Measurements from ENCODE around the gene CRTC3. TPM values are rescaled to one million over a fixed set of nuclear protein-coding genes. Genes with fewer than 3 reads are reported as not detected.

The CRTC3 gene
- total and polyA plus RNA-seq, 4 donors = 5.1 to 16.8 (median 7.6) TPM

DNA sequence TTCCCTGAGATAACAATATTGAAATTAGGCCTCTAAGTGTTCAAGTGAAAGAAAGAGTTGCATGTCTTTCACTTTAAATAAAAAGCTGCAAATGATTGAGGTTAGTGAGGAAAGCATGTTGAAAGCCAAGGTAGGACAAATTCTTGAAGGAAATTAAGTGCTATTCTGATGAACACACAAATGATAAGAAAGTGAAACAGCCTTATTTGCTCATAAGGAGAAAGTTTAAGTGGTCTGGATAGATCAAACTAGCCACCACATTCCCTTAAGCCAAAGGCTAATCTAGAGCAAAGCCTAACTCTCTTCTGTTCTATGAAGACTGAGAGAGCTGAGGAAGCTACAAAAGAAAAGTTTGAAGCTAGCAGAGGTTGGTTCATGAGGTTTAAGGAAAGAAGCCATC, 36.1 kb downstream of the CRTC3 start:
- TF ChIP-seq, protein P1, sequence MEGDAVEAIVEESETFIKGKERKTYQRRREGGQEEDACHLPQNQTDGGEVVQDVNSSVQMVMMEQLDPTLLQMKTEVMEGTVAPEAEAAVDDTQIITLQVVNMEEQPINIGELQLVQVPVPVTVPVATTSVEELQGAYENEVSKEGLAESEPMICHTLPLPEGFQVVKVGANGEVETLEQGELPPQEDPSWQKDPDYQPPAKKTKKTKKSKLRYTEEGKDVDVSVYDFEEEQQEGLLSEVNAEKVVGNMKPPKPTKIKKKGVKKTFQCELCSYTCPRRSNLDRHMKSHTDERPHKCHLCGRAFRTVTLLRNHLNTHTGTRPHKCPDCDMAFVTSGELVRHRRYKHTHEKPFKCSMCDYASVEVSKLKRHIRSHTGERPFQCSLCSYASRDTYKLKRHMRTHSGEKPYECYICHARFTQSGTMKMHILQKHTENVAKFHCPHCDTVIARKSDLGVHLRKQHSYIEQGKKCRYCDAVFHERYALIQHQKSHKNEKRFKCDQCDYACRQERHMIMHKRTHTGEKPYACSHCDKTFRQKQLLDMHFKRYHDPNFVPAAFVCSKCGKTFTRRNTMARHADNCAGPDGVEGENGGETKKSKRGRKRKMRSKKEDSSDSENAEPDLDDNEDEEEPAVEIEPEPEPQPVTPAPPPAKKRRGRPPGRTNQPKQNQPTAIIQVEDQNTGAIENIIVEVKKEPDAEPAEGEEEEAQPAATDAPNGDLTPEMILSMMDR (IDR thresholded peaks at IDR 0.05; ENCODE audit: low read depth, low read length, missing input control) = no peak
- TF ChIP-seq RAD21 (IDR thresholded peaks at IDR 0.05) (no peak), JUND (IDR thresholded peaks at IDR 0.05) (no peak), FOXA1 (IDR thresholded peaks at IDR 0.05) (no peak), TAF1 (conservative IDR thresholded peaks at IDR 0.05) (no peak), NR2F2 (IDR thresholded peaks at IDR 0.05) (no peak), RXRA (IDR thresholded peaks at IDR 0.05) (no peak), GABPA (IDR thresholded peaks at IDR 0.05 in 1 of 2, conservative IDR thresholded peaks at IDR 0.05 in 1 of 2) (no peak), EGR1 (IDR thresholded peaks at IDR 0.05; ENCODE audit: low read depth in 2 of 2) (no peak), HNF4A (conservative IDR thresholded peaks at IDR 0.05) (no peak), HNF4G (IDR thresholded peaks at IDR 0.05) (no peak), SP1 (IDR thresholded peaks at IDR 0.05) (no peak)
- TF ChIP-seq, protein P2, sequence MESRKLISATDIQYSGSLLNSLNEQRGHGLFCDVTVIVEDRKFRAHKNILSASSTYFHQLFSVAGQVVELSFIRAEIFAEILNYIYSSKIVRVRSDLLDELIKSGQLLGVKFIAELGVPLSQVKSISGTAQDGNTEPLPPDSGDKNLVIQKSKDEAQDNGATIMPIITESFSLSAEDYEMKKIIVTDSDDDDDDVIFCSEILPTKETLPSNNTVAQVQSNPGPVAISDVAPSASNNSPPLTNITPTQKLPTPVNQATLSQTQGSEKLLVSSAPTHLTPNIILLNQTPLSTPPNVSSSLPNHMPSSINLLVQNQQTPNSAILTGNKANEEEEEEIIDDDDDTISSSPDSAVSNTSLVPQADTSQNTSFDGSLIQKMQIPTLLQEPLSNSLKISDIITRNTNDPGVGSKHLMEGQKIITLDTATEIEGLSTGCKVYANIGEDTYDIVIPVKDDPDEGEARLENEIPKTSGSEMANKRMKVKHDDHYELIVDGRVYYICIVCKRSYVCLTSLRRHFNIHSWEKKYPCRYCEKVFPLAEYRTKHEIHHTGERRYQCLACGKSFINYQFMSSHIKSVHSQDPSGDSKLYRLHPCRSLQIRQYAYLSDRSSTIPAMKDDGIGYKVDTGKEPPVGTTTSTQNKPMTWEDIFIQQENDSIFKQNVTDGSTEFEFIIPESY (IDR thresholded peaks at IDR 0.05) = no peak
- TF ChIP-seq, protein P3, sequence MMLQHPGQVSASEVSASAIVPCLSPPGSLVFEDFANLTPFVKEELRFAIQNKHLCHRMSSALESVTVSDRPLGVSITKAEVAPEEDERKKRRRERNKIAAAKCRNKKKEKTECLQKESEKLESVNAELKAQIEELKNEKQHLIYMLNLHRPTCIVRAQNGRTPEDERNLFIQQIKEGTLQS (IDR thresholded peaks at IDR 0.05) = no peak
- TF ChIP-seq, protein P4, sequence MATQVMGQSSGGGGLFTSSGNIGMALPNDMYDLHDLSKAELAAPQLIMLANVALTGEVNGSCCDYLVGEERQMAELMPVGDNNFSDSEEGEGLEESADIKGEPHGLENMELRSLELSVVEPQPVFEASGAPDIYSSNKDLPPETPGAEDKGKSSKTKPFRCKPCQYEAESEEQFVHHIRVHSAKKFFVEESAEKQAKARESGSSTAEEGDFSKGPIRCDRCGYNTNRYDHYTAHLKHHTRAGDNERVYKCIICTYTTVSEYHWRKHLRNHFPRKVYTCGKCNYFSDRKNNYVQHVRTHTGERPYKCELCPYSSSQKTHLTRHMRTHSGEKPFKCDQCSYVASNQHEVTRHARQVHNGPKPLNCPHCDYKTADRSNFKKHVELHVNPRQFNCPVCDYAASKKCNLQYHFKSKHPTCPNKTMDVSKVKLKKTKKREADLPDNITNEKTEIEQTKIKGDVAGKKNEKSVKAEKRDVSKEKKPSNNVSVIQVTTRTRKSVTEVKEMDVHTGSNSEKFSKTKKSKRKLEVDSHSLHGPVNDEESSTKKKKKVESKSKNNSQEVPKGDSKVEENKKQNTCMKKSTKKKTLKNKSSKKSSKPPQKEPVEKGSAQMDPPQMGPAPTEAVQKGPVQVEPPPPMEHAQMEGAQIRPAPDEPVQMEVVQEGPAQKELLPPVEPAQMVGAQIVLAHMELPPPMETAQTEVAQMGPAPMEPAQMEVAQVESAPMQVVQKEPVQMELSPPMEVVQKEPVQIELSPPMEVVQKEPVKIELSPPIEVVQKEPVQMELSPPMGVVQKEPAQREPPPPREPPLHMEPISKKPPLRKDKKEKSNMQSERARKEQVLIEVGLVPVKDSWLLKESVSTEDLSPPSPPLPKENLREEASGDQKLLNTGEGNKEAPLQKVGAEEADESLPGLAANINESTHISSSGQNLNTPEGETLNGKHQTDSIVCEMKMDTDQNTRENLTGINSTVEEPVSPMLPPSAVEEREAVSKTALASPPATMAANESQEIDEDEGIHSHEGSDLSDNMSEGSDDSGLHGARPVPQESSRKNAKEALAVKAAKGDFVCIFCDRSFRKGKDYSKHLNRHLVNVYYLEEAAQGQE (IDR thresholded peaks at IDR 0.05) = no peak
- H3K27ac ChIP-seq (ENCODE audit: low read depth in 1 of 2, low read length in 2 of 2) = no peak overlapping the region
- peaks cover 9 to 27% (median 18%) of the 10 kb centered on the region in 4 donors for H3K4me1 ChIP-seq (ENCODE audit: control insufficient read depth in 4 of 4, insufficient read depth in 4 of 4, low read length in 3 of 4)
- H3K9ac ChIP-seq (ENCODE audit: low read depth in 1 of 2, low read length in 2 of 2) = no peak overlapping the region
- H3K27me3 ChIP-seq (ENCODE audit: control insufficient read depth in 4 of 4, insufficient read depth in 4 of 4, low read length in 3 of 4) = no peaks in the 10 kb centered on the region
- no peaks in the 10 kb centered on the region for H3K9me3 ChIP-seq (ENCODE audit: control insufficient read depth in 4 of 4, low read length in 3 of 4)
- no peak for DNase-seq (ENCODE audit: low spot score)
- H3K36me3 ChIP-seq (ENCODE audit: control insufficient read depth in 4 of 4, insufficient read depth in 3 of 4, low read depth in 1 of 4, low read length in 3 of 4) = no peaks in the 10 kb centered on the region
- H3K4me3 ChIP-seq (ENCODE audit: low read depth in 1 of 3, low read length in 3 of 3) = no peak overlapping the region

DNA sequence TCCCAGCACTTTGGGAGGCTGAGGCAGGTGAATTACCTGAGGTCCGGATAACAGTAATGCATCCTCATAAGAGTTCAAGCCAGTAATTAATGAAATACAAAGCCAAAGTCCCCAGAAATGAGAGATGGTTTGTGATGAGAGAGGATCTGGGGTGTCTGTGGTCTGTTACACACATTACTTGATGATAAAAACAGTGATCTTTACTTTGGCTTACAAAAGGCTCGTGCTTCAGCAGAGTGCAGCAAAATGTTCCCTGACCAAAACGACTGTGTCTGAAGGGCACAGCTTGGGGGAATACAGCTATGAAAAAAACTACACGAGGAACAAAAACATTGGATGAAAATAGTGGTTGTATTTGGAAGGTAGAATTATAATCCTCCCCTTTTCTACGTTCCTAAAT, 40.9 kb downstream of the CRTC3 start:
- no peaks in the 10 kb centered on the region for H3K9me3 ChIP-seq (ENCODE audit: control insufficient read depth in 4 of 4, low read length in 3 of 4)
- H3K4me3 ChIP-seq (ENCODE audit: low read depth in 1 of 3, low read length in 3 of 3) = no peak overlapping the region
- no peaks in the 10 kb centered on the region for H3K27me3 ChIP-seq (ENCODE audit: control insufficient read depth in 4 of 4, insufficient read depth in 4 of 4, low read length in 3 of 4)
- H3K36me3 ChIP-seq (ENCODE audit: control insufficient read depth in 4 of 4, insufficient read depth in 3 of 4, low read depth in 1 of 4, low read length in 3 of 4) = no peaks in the 10 kb centered on the region
- peaks cover 0 to 2% (median 0%) of the 10 kb centered on the region in 4 donors for H3K4me1 ChIP-seq (ENCODE audit: control insufficient read depth in 4 of 4, insufficient read depth in 4 of 4, low read length in 3 of 4)
- H3K27ac ChIP-seq (ENCODE audit: low read depth in 1 of 2, low read length in 2 of 2) = no peak overlapping the region
- H3K9ac ChIP-seq (ENCODE audit: low read depth in 1 of 2, low read length in 2 of 2) = no peak overlapping the region
- DNase-seq (ENCODE audit: low spot score) = no peak
- no peak for TF ChIP-seq HNF4A (conservative IDR thresholded peaks at IDR 0.05)
- no peak for TF ChIP-seq YY1 (IDR thresholded peaks at IDR 0.05)
- TF ChIP-seq, protein P5, sequence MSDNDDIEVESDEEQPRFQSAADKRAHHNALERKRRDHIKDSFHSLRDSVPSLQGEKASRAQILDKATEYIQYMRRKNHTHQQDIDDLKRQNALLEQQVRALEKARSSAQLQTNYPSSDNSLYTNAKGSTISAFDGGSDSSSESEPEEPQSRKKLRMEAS (IDR thresholded peaks at IDR 0.05) = no peak
- no peak for TF ChIP-seq HNF4G (IDR thresholded peaks at IDR 0.05)
- TF ChIP-seq JUND (IDR thresholded peaks at IDR 0.05) = no peak
- TF ChIP-seq, protein P2 (IDR thresholded peaks at IDR 0.05) = no peak
- TF ChIP-seq SP1 (IDR thresholded peaks at IDR 0.05) = no peak
- TF ChIP-seq EGR1 (IDR thresholded peaks at IDR 0.05; ENCODE audit: low read depth in 2 of 2) = no peak
- no peak for TF ChIP-seq FOXA1 (IDR thresholded peaks at IDR 0.05)
- TF ChIP-seq, protein P4 (IDR thresholded peaks at IDR 0.05) = no peak
- 70% methylated on average over 5 of the region's 5 CpGs for WGBS
